ENCODE data around the gene DHX9. TPM values are rescaled to one million over a fixed set of nuclear protein-coding genes. Genes with fewer than 3 reads are reported as not detected.

The DHX9 gene
- total RNA-seq, 1 donor from 2014 or later: 61.9 TPM

DNA sequence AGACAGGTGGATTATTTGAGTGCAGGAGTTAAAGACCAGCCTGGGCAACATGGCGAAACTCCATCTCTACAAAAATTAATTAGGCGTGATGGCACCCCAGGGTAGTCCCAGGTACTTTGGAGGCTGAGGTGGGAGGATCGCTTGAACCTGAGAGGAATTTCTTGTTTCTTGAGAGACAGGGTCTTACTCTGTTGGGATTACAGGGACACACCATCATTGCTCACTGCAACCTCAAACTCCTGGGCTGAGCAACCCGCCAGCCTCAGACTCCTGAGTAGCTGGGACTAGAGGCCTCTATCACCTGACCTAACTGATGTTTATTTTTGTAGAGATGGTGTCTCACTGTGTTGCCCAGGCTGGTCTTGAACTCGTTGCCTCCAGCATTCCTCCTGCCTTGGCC is 24.8 kb downstream of the DHX9 start:
- no peak overlapping the region for H3K27ac ChIP-seq (replicated peaks)
- H3K4me1 ChIP-seq: no peaks in the 10 kb centered on the region
- intact Hi-C loops (cut with micrococcal nuclease): no loop called here
- no peaks in the 10 kb centered on the region for H3K27me3 ChIP-seq (ENCODE audit: low read depth)
- TF ChIP-seq, protein P1, sequence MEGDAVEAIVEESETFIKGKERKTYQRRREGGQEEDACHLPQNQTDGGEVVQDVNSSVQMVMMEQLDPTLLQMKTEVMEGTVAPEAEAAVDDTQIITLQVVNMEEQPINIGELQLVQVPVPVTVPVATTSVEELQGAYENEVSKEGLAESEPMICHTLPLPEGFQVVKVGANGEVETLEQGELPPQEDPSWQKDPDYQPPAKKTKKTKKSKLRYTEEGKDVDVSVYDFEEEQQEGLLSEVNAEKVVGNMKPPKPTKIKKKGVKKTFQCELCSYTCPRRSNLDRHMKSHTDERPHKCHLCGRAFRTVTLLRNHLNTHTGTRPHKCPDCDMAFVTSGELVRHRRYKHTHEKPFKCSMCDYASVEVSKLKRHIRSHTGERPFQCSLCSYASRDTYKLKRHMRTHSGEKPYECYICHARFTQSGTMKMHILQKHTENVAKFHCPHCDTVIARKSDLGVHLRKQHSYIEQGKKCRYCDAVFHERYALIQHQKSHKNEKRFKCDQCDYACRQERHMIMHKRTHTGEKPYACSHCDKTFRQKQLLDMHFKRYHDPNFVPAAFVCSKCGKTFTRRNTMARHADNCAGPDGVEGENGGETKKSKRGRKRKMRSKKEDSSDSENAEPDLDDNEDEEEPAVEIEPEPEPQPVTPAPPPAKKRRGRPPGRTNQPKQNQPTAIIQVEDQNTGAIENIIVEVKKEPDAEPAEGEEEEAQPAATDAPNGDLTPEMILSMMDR (IDR thresholded peaks at IDR 0.05; ENCODE audit: borderline replicate concordance): no peak
- no peak overlapping the region for H3K4me3 ChIP-seq
- H3K9me3 ChIP-seq (replicated peaks): no peaks in the 10 kb centered on the region
- DNase-seq: no peak
- H3K36me3 ChIP-seq: peaks cover 100% of the 10 kb centered on the region

DNA sequence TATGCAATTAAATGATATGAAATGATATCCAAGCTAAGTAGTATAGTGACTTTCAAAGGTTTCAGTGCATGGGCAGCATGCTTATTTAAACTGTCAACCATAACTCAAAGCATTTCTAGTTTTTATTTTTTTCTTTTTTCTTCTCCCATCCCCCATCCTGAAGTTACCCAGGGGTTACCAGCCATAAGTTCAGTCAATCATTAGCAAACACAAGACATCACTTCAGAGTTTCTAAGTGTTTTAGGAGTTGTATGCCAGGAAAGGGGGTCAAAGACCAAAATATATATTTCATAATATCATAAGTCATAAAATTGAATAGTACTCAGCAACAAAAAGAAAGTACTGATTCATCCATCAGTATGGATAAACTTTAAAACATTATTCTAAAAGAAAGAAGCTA is 28.7 kb downstream of the DHX9 start:
- intact Hi-C loops (cut with micrococcal nuclease): no loop called here
- H3K9me3 ChIP-seq (replicated peaks): no peaks in the 10 kb centered on the region
- no peak for DNase-seq
- H3K4me3 ChIP-seq: no peak overlapping the region
- no peaks in the 10 kb centered on the region for H3K27me3 ChIP-seq (ENCODE audit: low read depth)
- H3K36me3 ChIP-seq: peaks cover 100% of the 10 kb centered on the region
- TF ChIP-seq, protein P1 (IDR thresholded peaks at IDR 0.05; ENCODE audit: borderline replicate concordance): no peak
- no peak overlapping the region for H3K27ac ChIP-seq (replicated peaks)
- no peaks in the 10 kb centered on the region for H3K4me1 ChIP-seq

DNA sequence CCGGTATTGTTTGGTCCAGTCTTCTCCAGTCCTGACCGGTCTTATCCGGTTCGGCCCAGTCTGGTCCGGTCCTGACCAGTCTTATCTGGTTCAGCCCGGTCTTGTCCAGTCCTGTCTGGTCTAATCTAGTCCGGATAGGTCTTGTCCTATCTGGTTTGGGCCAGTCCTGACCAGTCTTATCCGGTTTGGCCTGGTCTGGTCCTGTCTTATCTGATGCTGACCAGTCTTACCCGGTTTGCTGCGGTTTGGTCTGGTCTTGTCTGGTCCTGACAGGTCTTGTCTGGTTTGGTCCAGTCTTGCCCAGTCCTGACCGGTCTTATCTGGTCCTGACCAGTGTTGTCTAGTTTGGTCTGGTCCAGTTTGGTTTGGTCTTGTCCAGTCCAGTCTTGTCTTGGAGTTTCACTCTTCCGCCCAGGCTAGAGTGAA is 30.1 kb downstream of the DHX9 start:
- Histone ChIP-seq H3K4me1 (no peaks in the 10 kb centered on the region), H3K27me3 (ENCODE audit: low read depth) (no peaks in the 10 kb centered on the region), H3K36me3 (peaks cover 100% of the 10 kb centered on the region), H3K9me3 (replicated peaks) (no peaks in the 10 kb centered on the region), H3K4me3 (no peak overlapping the region), H3K27ac (replicated peaks) (no peak overlapping the region)
- intact Hi-C loops (cut with micrococcal nuclease): no loop called here
- DNase-seq: no peak
- TF ChIP-seq, protein P1 (IDR thresholded peaks at IDR 0.05; ENCODE audit: borderline replicate concordance): no peak

DNA sequence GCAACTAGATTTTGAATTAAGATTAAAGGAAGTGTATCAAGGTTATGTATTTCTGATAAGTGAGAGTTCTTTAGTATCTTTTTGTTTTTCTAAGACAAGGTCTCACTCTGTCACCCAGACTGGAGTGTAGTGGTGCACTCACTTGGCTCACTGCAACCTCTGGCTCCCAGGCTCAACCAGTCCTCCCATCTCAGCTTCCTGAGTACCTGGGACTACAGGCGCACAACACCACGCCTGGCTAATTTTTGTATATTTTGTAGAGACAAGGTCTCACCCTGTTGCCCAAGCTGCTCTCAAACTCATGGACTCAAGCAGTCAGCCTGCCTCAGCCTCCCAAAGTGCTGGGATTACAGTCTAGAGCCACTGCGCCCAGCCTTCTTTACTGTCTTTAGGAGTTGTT is 33.7 kb downstream of the DHX9 start:
- intact Hi-C loops (cut with micrococcal nuclease): no loop called here
- TF ChIP-seq, protein P1 (IDR thresholded peaks at IDR 0.05; ENCODE audit: borderline replicate concordance): no peak
- peaks cover 100% of the 10 kb centered on the region for H3K36me3 ChIP-seq
- H3K9me3 ChIP-seq (replicated peaks): no peaks in the 10 kb centered on the region
- no peaks in the 10 kb centered on the region for H3K27me3 ChIP-seq (ENCODE audit: low read depth)
- H3K27ac ChIP-seq (replicated peaks): no peak overlapping the region
- no peak for DNase-seq
- H3K4me1 ChIP-seq: no peaks in the 10 kb centered on the region
- no peak overlapping the region for H3K4me3 ChIP-seq

DNA sequence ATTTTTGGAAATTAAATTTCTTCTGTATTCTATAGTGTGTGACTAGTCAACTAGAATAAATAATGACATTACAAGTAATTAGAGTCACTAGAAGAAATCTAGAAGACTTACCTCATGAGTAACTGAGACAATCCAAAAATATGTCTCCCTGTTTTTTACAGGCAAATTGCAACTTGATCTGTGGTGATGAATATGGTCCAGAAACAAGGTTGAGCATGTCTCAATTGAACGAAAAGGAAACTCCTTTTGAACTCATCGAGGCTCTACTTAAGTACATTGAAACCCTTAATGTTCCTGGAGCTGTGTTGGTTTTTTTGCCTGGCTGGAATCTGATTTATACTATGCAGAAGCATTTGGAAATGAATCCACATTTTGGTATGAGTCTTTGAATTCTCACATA is 36.7 kb downstream of the DHX9 start:
- Histone ChIP-seq H3K4me1 (no peaks in the 10 kb centered on the region), H3K27ac (replicated peaks) (no peak overlapping the region), H3K4me3 (no peak overlapping the region), H3K36me3 (peaks cover 100% of the 10 kb centered on the region), H3K27me3 (ENCODE audit: low read depth) (no peaks in the 10 kb centered on the region), H3K9me3 (replicated peaks) (no peaks in the 10 kb centered on the region)
- intact Hi-C loops (cut with micrococcal nuclease): no loop called here
- TF ChIP-seq, protein P1 (IDR thresholded peaks at IDR 0.05; ENCODE audit: borderline replicate concordance): no peak
- no peak for DNase-seq

DNA sequence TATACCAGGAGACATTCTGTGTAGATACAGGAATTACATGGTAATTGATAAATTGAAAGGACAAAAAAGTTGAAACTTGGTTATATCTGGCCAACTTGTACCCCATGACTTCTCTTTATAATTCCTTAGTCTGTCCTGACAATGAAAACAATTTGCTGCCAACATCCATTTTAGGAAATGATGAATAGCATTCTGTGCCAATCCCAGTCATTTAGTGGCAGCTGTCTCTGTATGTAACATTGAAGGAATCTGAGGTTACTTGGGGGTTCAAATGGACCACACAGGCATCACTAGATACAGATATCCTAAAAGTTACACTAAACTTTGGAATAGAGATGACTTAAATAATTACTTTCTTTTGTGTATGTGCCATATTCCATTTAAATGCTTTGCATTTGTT is 38.2 kb downstream of the DHX9 start:
- TF ChIP-seq, protein P1 (IDR thresholded peaks at IDR 0.05; ENCODE audit: borderline replicate concordance): no peak
- Histone ChIP-seq H3K4me1 (no peaks in the 10 kb centered on the region), H3K36me3 (peaks cover 100% of the 10 kb centered on the region), H3K9me3 (replicated peaks) (no peaks in the 10 kb centered on the region), H3K27me3 (ENCODE audit: low read depth) (no peaks in the 10 kb centered on the region), H3K4me3 (no peak overlapping the region), H3K27ac (replicated peaks) (no peak overlapping the region)
- intact Hi-C loops (cut with micrococcal nuclease): no loop called here
- no peak for DNase-seq
